ENCODE results near the gene ATXN7L3. TPM values are rescaled to one million over a fixed set of nuclear protein-coding genes. Genes with fewer than 3 reads are reported as not detected.

ATXN7L3 gene
- total and polyA plus RNA-seq, 2 donors (not counting 3 experiments of a cell fraction or from before 2014, with no cell fraction given): 61.3 to 82.5 TPM

DNA sequence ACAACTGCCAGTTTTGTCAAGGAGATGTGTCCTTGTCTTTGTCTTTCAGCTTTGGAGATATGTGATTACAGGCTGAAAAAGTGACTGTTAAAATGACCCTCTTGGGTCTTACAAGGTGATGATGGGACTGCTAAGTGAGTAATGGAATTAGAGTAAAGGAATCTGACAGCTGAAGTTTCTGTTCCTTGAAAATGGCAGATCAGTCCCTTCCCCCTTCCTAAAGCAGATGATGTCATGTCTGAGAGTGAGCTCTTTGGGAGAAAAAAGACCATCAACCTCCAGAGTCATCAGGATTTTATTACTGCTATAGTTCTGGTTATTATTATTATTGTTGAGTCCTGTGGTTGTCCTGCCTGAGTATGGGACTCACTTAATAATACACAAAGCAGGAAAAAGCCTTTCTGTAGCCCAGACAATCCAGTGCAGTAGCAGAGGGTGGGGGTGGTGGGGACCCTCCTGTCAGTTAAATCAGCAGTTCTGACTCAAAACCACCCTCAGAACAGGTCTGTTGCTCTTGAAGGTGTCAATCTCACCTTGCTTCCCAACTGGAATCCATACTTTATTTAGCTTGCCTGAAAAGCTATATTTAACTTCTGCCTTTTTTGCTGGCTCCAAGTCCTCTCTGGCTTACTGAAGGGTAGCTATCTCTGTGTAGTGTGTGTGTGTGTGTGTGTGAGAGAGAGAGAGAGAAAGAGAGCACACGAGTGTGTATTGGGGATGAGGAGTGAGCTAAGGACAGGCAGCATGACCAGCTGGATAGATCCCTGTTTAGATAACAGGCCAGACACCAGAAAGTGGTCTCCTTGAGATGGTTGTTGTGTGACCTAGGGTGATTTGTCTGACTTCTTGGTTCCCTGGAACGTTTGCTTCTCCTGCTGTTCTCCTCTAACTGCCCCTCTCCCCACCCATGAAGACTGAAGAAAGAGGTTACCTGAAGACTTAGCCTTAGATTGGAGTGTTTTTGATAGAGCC is 53.0 kb downstream of the ATXN7L3 start:
- no peaks in the 10 kb centered on the region for H4K20me1 ChIP-seq (replicated peaks; ENCODE audit: control insufficient read depth, extremely low read depth, insufficient read depth, low read length)
- TF ChIP-seq JUN (IDR thresholded peaks at IDR 0.05; ENCODE audit: borderline replicate concordance, insufficient read depth, insufficient read length, low read depth) (no peak), EZH2 (IDR thresholded peaks at IDR 0.05; ENCODE audit: borderline replicate concordance, low read depth, low read length, severe bottlenecking) (no peak), POLR2AphosphoS5 (IDR thresholded peaks at IDR 0.05; ENCODE audit: insufficient read depth, low read depth, low read length) (no peak), MYC (IDR thresholded peaks at IDR 0.05; ENCODE audit: low read depth, low read length) (no peak), FOS (IDR thresholded peaks at IDR 0.05; ENCODE audit: borderline replicate concordance, insufficient read depth, low read length) (no peak)
- TF ChIP-seq, protein P1, sequence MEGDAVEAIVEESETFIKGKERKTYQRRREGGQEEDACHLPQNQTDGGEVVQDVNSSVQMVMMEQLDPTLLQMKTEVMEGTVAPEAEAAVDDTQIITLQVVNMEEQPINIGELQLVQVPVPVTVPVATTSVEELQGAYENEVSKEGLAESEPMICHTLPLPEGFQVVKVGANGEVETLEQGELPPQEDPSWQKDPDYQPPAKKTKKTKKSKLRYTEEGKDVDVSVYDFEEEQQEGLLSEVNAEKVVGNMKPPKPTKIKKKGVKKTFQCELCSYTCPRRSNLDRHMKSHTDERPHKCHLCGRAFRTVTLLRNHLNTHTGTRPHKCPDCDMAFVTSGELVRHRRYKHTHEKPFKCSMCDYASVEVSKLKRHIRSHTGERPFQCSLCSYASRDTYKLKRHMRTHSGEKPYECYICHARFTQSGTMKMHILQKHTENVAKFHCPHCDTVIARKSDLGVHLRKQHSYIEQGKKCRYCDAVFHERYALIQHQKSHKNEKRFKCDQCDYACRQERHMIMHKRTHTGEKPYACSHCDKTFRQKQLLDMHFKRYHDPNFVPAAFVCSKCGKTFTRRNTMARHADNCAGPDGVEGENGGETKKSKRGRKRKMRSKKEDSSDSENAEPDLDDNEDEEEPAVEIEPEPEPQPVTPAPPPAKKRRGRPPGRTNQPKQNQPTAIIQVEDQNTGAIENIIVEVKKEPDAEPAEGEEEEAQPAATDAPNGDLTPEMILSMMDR (IDR thresholded peaks at IDR 0.05; ENCODE audit: extremely low read depth in 1 of 2, insufficient read depth in 1 of 2, low read depth in 1 of 2, low read length in 2 of 2): no peak
- H3K27ac ChIP-seq (ENCODE audit: insufficient read depth, low read depth, low read length): no peak overlapping the region
- POLR2A ChIA-PET: no interaction called here
- H3K79me2 ChIP-seq (ENCODE audit: control insufficient read depth, insufficient read depth, low read length): peaks cover 20% of the 10 kb centered on the region
- H3K9me3 ChIP-seq (replicated peaks; ENCODE audit: control insufficient read depth, insufficient read depth, low read length): no peaks in the 10 kb centered on the region
- no peaks in the 10 kb centered on the region for H3K9me1 ChIP-seq (replicated peaks; ENCODE audit: control insufficient read depth, extremely low read depth, insufficient read depth, low read length)
- FAIRE-seq: no peak
- intact Hi-C loops (cut with micrococcal nuclease) (no loop called here), dilution Hi-C loops (cut with MboI; ENCODE audit: extremely low pct_ligation_motif_present, low sequenced_read_pairs) (no loop called here)
- no peaks in the 10 kb centered on the region for H3K27me3 ChIP-seq (ENCODE audit: control insufficient read depth in 2 of 2, insufficient read depth in 2 of 2, low read length in 2 of 2)
- H3K4me1 ChIP-seq (ENCODE audit: control insufficient read depth, extremely low read depth, insufficient read depth, low read length): peaks cover 7% of the 10 kb centered on the region
- no TSS peak for BruUV-seq (replicated peaks)
- CTCF ChIA-PET: interaction anchor here (0.8 to 1.3 kb wide), 2 partner anchors 22 to 203 kb away, joined by 3 to 6 read pairs; no protein-coding TSS in a partner anchor
- H2AFZ ChIP-seq (ENCODE audit: low read depth, low read length): no peak overlapping the region
- H3K4me3 ChIP-seq (replicated peaks in 1 of 3; ENCODE audit: insufficient read depth in 1 of 3, low read depth in 1 of 3, low read length in 3 of 3): no peak overlapping the region
- H3K4me2 ChIP-seq (ENCODE audit: insufficient read depth, low read length): no peak overlapping the region
- H3K36me3 ChIP-seq (ENCODE audit: control insufficient read depth in 2 of 2, extremely low read depth in 1 of 2, insufficient read depth in 2 of 2, low read length in 2 of 2): peaks cover 2% of the 10 kb centered on the region in 2 experiments
- H3K9ac ChIP-seq (replicated peaks; ENCODE audit: extremely low read depth, insufficient read depth, low read length): no peak overlapping the region
- DNase-seq (ENCODE audit: low read depth, low spot score): no peak

All from endothelial cell of umbilical vein (primary cell).